Stomach (tissue), 9 donors: Measurements from ENCODE around the gene CFLAR. TPM values are rescaled to one million over a fixed set of nuclear protein-coding genes. Genes with fewer than 3 reads are reported as not detected.

ENCODE experiments used
- DNase-seq, 2 donors: peaks; one replicate each; pipeline versions ENCODE4 v3.0.0 to v3.0.0-alpha.2; 2013 to 2019
- H3K27ac ChIP-seq, 5 donors: fragments of 200-600 bp in 4 of 5; sonication (generic) in 4 of 5; one replicate each; pipeline ENCODE4 v1.5.1; 2013 to 2019; ENCODE audit warnings: mild to moderate bottlenecking in 1 of 5, moderate library complexity in 1 of 5
- H3K27me3 ChIP-seq, 3 donors: fragments of 200-600 bp; sonication (generic); one replicate each; pipeline ENCODE4 v1.5.1; 2017 to 2019; ENCODE audit warnings: mixed run types in 1 of 3
- H3K36me3 ChIP-seq, 4 donors: fragments of 200-600 bp; sonication (generic); 1 replicate in 3 of 4; 2 replicates in 1 of 4; pipeline ENCODE4 v1.5.1; 2016 to 2019
- H3K4me1 ChIP-seq, 4 donors: fragments of 200-600 bp; sonication (generic); one replicate each; pipeline ENCODE4 v1.5.1; 2016 to 2019
- H3K4me3 ChIP-seq, 4 donors: fragments of 200-600 bp; sonication (generic) in 3 of 4; one replicate each; pipeline ENCODE4 v1.5.1; 2016 to 2019; ENCODE audit warnings: mild to moderate bottlenecking in 1 of 4
- H3K9me3 ChIP-seq, 4 donors: fragments of 200-600 bp; sonication (generic); one replicate each; pipeline ENCODE4 v1.5.1; 2016 to 2019
- EP300 ChIP-seq: sonication (generic); formaldehyde crosslinking; IDR thresholded peaks from one replicate; pipeline ENCODE4 v1.6.1; 2017; ENCODE audit warnings: antibody characterized with exemption
- POLR2A ChIP-seq, 4 donors: fragments of 450-650 bp; IDR thresholded peaks; one replicate each; pipeline ENCODE4 v1.6.1; 2016; ENCODE audit warnings: antibody characterized with exemption in 4 of 4, control low read depth in 2 of 4, mild to moderate bottlenecking in 1 of 4, moderate library complexity in 1 of 4
- POLR2AphosphoS5 ChIP-seq, 3 donors: sonication (generic); formaldehyde crosslinking; IDR thresholded peaks; one replicate each; pipeline ENCODE4 v1.6.1; 2016; ENCODE audit warnings: antibody characterized with exemption in 3 of 3
- WGBS, 5 donors: extraction: QIAGEN DNeasy Blood & Tissue Kit in 3 of 5; methylation state at CpG; one replicate each; pipeline versions ENCODE4 v1.1.5 to v1.1.7; 2013 to 2018; 5-methylcytosine and 5-hydroxymethylcytosine counted together
- intact Hi-C: fragments of 100-400 bp; cut with DNase I; formaldehyde crosslinking; loops from one replicate; pipeline ENCODE4 v1.15.1; 2023; ENCODE audit warnings: low total_unique reads
- polyA plus RNA-seq, 3 donors: library from polyadenylated mRNA; stranded (reverse); fragments of 200-250 nt; gene quantifications; one replicate each; pipeline ENCODE4 v1.2.3, GENCODE V29; 2013
- total RNA-seq, 5 donors: library from RNA; depleted of rRNA; stranded (reverse); fragments of >200 nt; gene quantifications; one replicate each; pipeline versions ENCODE4 v1.1.0 to v1.2.3, GENCODE V29; 2014 to 2016
- TF ChIP-seq, protein P1 (sequence below), 7 experiments: fragments of 450-650 bp in 4 of 7; fragments of 200-600 bp in 3 of 7; sonication (generic) in 3 of 7; IDR thresholded peaks; one replicate each; pipeline ENCODE4 v1.5.1; 2016 to 2019; ENCODE audit warnings: antibody characterized with exemption in 7 of 7, control low read depth in 2 of 7, mild to moderate bottlenecking in 1 of 7
- donor health status: healthy with polysubstance abuse.
- donor health status: Bipolar disorder and iron deficiency.
- donor health status: healthy.

The CFLAR gene
- total and polyA plus RNA-seq, 8 donors: 23.3 to 424 (median 177) TPM

DNA sequence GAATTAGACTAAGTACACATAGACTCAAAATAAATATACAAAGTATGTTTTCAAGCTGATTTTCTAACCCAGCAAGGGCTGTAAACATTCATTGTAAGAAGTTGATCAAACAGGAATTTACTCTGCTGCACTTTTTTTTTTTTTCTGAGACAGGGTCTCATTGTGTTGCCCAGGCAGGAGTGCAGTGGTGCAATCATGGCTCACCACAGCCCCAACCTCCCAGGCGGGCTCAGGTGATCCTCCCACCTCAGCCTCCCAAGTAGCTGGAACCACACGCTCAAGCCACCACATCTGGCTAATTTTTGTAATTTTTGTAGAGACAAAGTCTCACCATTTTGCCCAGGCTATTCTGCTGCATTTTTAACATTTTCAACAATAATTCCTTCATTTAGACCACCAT, 8.3 kb upstream of the CFLAR start:
- no peaks in the 10 kb centered on the region for H3K36me3 ChIP-seq
- no peak overlapping the region for H3K4me3 ChIP-seq
- no peaks in the 10 kb centered on the region for H3K27me3 ChIP-seq
- TF ChIP-seq EP300: no peak
- TF ChIP-seq POLR2AphosphoS5 (IDR thresholded peaks at IDR 0.05): no peak
- TF ChIP-seq POLR2A (IDR thresholded peaks at IDR 0.05): no peak
- TF ChIP-seq, protein P1, sequence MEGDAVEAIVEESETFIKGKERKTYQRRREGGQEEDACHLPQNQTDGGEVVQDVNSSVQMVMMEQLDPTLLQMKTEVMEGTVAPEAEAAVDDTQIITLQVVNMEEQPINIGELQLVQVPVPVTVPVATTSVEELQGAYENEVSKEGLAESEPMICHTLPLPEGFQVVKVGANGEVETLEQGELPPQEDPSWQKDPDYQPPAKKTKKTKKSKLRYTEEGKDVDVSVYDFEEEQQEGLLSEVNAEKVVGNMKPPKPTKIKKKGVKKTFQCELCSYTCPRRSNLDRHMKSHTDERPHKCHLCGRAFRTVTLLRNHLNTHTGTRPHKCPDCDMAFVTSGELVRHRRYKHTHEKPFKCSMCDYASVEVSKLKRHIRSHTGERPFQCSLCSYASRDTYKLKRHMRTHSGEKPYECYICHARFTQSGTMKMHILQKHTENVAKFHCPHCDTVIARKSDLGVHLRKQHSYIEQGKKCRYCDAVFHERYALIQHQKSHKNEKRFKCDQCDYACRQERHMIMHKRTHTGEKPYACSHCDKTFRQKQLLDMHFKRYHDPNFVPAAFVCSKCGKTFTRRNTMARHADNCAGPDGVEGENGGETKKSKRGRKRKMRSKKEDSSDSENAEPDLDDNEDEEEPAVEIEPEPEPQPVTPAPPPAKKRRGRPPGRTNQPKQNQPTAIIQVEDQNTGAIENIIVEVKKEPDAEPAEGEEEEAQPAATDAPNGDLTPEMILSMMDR (IDR thresholded peaks at IDR 0.05): no peak
- no peak overlapping the region for H3K27ac ChIP-seq
- DNase-seq: no peak
- H3K9me3 ChIP-seq: no peaks in the 10 kb centered on the region
- WGBS, 5 donors: 93 to 100% (median 98%) methylated on average over 2 of the region's 2 CpGs
- H3K4me1 ChIP-seq: peaks cover 0 to 2% (median 0%) of the 10 kb centered on the region in 4 donors
- intact Hi-C loops: no loop called here

DNA sequence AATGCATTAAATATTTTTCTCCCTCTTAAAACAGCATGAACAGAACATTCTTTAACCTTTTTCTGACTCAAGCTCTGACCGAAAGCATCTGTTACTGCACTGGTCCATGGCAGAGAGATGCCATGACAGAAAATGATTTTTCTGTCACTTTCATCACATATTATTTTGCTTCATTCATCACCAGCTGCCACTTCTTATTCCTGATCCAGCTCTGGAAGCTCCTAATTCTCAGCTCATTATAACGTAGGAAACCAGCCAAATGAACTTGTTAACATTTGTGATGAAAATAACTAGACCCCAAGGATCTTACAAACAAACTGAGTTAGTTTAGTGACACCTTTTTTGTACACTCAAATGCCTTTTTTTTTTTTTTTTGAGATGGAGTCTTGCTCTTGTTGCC, 7.6 kb upstream of the CFLAR start:
- no peak for TF ChIP-seq POLR2A (IDR thresholded peaks at IDR 0.05)
- TF ChIP-seq EP300: no peak
- TF ChIP-seq POLR2AphosphoS5 (IDR thresholded peaks at IDR 0.05): no peak
- TF ChIP-seq, protein P1 (IDR thresholded peaks at IDR 0.05): no peak
- Histone ChIP-seq H3K36me3 (no peaks in the 10 kb centered on the region), H3K27me3 (no peaks in the 10 kb centered on the region), H3K27ac (no peak overlapping the region), H3K9me3 (no peaks in the 10 kb centered on the region), H3K4me3 (no peak overlapping the region), H3K4me1 (peaks cover 0 to 6% (median 3%) of the 10 kb centered on the region in 4 donors)
- WGBS, 5 donors: 85 to 97% (median 94%) methylated on average over 2 of the region's 2 CpGs
- DNase-seq: no peak
- intact Hi-C loops: no loop called here

DNA sequence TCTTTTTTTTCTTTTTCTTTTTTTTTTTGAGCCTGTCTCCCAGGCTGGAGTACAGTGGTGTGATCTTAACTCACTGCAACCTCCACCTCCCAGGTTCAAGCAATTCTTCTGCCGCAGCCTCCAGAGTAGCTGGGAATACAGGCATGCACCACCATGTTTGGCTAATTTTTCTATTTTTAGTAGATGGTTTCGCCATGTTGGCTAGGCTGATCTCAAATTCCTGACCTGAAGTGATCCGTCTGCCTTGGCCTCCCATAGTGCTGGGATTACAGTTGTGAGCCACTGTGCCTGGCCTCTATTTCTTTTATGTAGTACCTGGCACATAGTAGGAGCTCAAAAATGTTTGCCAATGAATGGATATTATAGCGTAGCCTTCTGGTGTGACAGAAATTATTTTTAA, 6.8 kb upstream of the CFLAR start:
- Histone ChIP-seq H3K9me3 (no peaks in the 10 kb centered on the region), H3K4me1 (peaks cover 0 to 11% (median 4%) of the 10 kb centered on the region in 4 donors), H3K27ac (no peak overlapping the region), H3K36me3 (no peaks in the 10 kb centered on the region), H3K4me3 (no peak overlapping the region), H3K27me3 (no peaks in the 10 kb centered on the region)
- no peak for TF ChIP-seq POLR2A (IDR thresholded peaks at IDR 0.05)
- TF ChIP-seq POLR2AphosphoS5 (IDR thresholded peaks at IDR 0.05): no peak
- TF ChIP-seq, protein P1 (IDR thresholded peaks at IDR 0.05): no peak
- TF ChIP-seq EP300: no peak
- 92 to 97% (median 96%) methylated on average over 4 of the region's 4 CpGs for WGBS, 5 donors
- DNase-seq: no peak
- intact Hi-C loops: no loop called here

DNA sequence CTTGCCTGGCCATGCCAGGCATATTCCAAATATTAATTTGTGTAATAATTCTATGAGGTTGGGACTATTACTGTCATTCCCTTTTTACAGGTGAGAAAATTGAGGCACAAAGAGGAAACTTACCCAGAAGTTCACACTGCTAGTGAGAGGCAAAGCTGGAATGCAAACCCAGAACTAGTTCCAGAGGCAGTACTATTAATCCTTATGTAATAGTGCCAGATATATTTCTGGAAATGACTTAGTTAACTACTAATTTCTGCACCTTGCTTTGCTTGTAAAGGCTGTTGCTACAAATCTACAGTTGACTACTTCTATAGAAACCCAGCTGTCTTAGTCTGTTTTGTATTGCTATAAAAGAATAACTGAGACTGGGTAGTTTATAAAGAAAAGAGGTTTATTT, 5.3 kb upstream of the CFLAR start:
- H3K36me3 ChIP-seq: no peaks in the 10 kb centered on the region
- no peak for DNase-seq
- no peaks in the 10 kb centered on the region for H3K9me3 ChIP-seq
- intact Hi-C loops: no loop called here
- H3K4me3 ChIP-seq: no peak overlapping the region
- H3K4me1 ChIP-seq: peaks cover 4 to 25% (median 16%) of the 10 kb centered on the region in 4 donors
- H3K27me3 ChIP-seq: no peaks in the 10 kb centered on the region
- no peak overlapping the region for H3K27ac ChIP-seq
- no peak for TF ChIP-seq POLR2AphosphoS5 (IDR thresholded peaks at IDR 0.05)
- no peak for TF ChIP-seq EP300
- TF ChIP-seq, protein P1 (IDR thresholded peaks at IDR 0.05): no peak
- no peak for TF ChIP-seq POLR2A (IDR thresholded peaks at IDR 0.05)
